ENCODE measurements around the gene ZNF619. TPM values are rescaled to one million over a fixed set of nuclear protein-coding genes. Genes with fewer than 3 reads are reported as not detected.
"Not testable (repeated sequence)": the region's sequence is repeated elsewhere in the genome, so short reads cannot be mapped to it uniquely, and the experiment has no call there.

ZNF619 gene
- total and polyA plus RNA-seq, 2 of the 4 experiments (the other 2 are of a cell fraction), result 2.0 to 4.8 TPM

GRCh38 chr3:40462838-40463237 is 14.1 kb upstream of the ZNF619 start:
- CTCF ChIA-PET, result interaction anchor here (0.7 kb wide), 1 partner anchor 1060 kb away, joined by 3 read pairs; no protein-coding TSS in a partner anchor
- H4K8ac ChIP-seq (ENCODE audit: low read depth in 2 of 2, low read length in 2 of 2); H2AK5ac ChIP-seq (ENCODE audit: low read depth, low read length); H4K91ac ChIP-seq (ENCODE audit: insufficient read depth, low read depth, low read length); H2AK9ac ChIP-seq (replicated peaks; ENCODE audit: low read depth, low read length, poor library complexity); in situ Hi-C loops (cut with MboI; ENCODE audit: low sequenced_read_pairs); intact Hi-C loops (cut with micrococcal nuclease); H3K14ac ChIP-seq (replicated peaks; ENCODE audit: low read depth, low read length); DNase-seq; H3K27ac ChIP-seq (ENCODE audit: insufficient read depth, low read length); dilution Hi-C loops (cut with HindIII; ENCODE audit: low sequenced_read_pairs, unreplicated experiment); H2BK15ac ChIP-seq (ENCODE audit: low read depth, low read length); H2BK5ac ChIP-seq (ENCODE audit: low read depth, low read length, poor library complexity, severe bottlenecking); H3K4ac ChIP-seq (ENCODE audit: low read depth, low read length); H3K4me2 ChIP-seq (ENCODE audit: low read depth, low read length); H3K18ac ChIP-seq (ENCODE audit: low read depth, low read length); H3K4me1 ChIP-seq (ENCODE audit: control insufficient read depth, insufficient read depth, low read length); H2AFZ ChIP-seq (replicated peaks; ENCODE audit: low read length, poor library complexity); H3K9me3 ChIP-seq (ENCODE audit: control insufficient read depth, insufficient read depth, low read length); POLR2A ChIA-PET (ENCODE audit: unreplicated experiment); H3K9ac ChIP-seq (ENCODE audit: low read depth, low read length); H4K5ac ChIP-seq (ENCODE audit: low read depth, low read length); H2BK20ac ChIP-seq (ENCODE audit: low read depth, low read length); BruUV-seq (replicated peaks); H3K4me3 ChIP-seq (ENCODE audit: insufficient read depth, low read depth, low read length); H2BK120ac ChIP-seq (ENCODE audit: low read depth, low read length); H3K27me3 ChIP-seq (ENCODE audit: control insufficient read depth, insufficient read depth, low read length); H3K56ac ChIP-seq (ENCODE audit: extremely low read depth, insufficient read depth, low read length); H3K9me1 ChIP-seq (ENCODE audit: insufficient read depth, low read length); ATAC-seq (ENCODE audit: low read depth); H3K23ac ChIP-seq (ENCODE audit: low read depth, low read length): not testable (repeated sequence)
- H3K79me1 ChIP-seq (ENCODE audit: low read depth in 1 of 2, low read length in 2 of 2), result peaks cover 9 to 26% of the 10 kb centered on the region in 2 experiments
- peaks cover 43% of the 10 kb centered on the region for H3K36me3 ChIP-seq (ENCODE audit: control insufficient read depth, insufficient read depth, low read length)
- H4K20me1 ChIP-seq (ENCODE audit: insufficient read depth, low read length), result peaks cover 17% of the 10 kb centered on the region
- 100% methylated on average over 1 of the region's 7 CpGs; no CpG with 5 or more reads in 1 of the 2 experiments for WGBS, 2 experiments (ENCODE audit: extremely low coverage in 2 of 2, insufficient read length in 1 of 2)
